Heart left ventricle (tissue), 13 donors: ENCODE data around the gene SAMD4B.

Experiments
- POLR2A ChIP-seq, 2 donors: fragments of 450-650 bp; IDR thresholded peaks; one replicate each; pipeline ENCODE4 v1.6.1; 2017; ENCODE audit warnings: antibody characterized with exemption in 2 of 2, mild to moderate bottlenecking in 2 of 2, moderate library complexity in 2 of 2
- TF ChIP-seq, protein P1 (sequence below), 12 donors: fragments of 200-600 bp; sonication (generic) in 4 of 12; IDR thresholded peaks; one replicate each; pipeline versions ENCODE4 v1.5.0 to v1.8.0; 2018 to 2022; ENCODE audit warnings: antibody characterized with exemption in 12 of 12, mild to moderate bottlenecking in 5 of 12
- donor health status: ischemic (EF 13 %, LVEDD 7.1; RV severe dilation, severe dysfunction).
- donor health status: DM: no; HTN: yes; CAD: no.
- donor health status: DM: no; HTN: no; CAD: no.
- donor health status: ischemic (EF 25% LVEDD 6.9; RV normal size, moderate dysfunction).
- donor health status: ischemic (EF 25% LVEDD 5.7; RV mildly dilated, moderate dysfunction).
- donor health status: ischemic (EF 35%, LVEDD 5.7; RV mildly dilated, moderate dysfunction).
- donor health status: nonischemic (EF 11% LVEDD 7.7; RV severe dilation, severe dysfunction).
- donor health status: DM: yes; HTN: yes; CAD: no.
- donor health status: PGD.
- donor health status: ischemic (EF 29% LVEDD 5.4; RV normal size, mild dysfunction).
- donor health status: nonischemic (EF 23%, LVEDD 6.1; RV moderate dilation, normal function).

- TF ChIP-seq, protein P1, sequence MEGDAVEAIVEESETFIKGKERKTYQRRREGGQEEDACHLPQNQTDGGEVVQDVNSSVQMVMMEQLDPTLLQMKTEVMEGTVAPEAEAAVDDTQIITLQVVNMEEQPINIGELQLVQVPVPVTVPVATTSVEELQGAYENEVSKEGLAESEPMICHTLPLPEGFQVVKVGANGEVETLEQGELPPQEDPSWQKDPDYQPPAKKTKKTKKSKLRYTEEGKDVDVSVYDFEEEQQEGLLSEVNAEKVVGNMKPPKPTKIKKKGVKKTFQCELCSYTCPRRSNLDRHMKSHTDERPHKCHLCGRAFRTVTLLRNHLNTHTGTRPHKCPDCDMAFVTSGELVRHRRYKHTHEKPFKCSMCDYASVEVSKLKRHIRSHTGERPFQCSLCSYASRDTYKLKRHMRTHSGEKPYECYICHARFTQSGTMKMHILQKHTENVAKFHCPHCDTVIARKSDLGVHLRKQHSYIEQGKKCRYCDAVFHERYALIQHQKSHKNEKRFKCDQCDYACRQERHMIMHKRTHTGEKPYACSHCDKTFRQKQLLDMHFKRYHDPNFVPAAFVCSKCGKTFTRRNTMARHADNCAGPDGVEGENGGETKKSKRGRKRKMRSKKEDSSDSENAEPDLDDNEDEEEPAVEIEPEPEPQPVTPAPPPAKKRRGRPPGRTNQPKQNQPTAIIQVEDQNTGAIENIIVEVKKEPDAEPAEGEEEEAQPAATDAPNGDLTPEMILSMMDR (IDR thresholded peaks at IDR 0.05) = no peak
- TF ChIP-seq POLR2A (IDR thresholded peaks at IDR 0.05) = no peak
Observed at GRCh38 chr19:39327363-39328045, 14.7 kb upstream of the SAMD4B start.
